ENCODE data around the gene TMEM178B.

TMEM178B gene

GRCh38 chr7:141234335-141235105 lies 160.7 kb downstream of the TMEM178B start:
- Histone ChIP-seq H3K4me3 (ENCODE audit: low read depth, low read length) (no peak overlapping the region), H3K27ac (ENCODE audit: extremely low read depth, low read depth, low read length) (no peak overlapping the region), H3K4me1 (ENCODE audit: control insufficient read depth, insufficient read depth, low read length) (no peaks in the 10 kb centered on the region), H3K36me3 (ENCODE audit: control insufficient read depth in 2 of 2, insufficient read depth in 1 of 2, low read length in 2 of 2) (no peaks in the 10 kb centered on the region), H3K9me3 (ENCODE audit: control insufficient read depth, insufficient read depth, low read depth, low read length) (no peaks in the 10 kb centered on the region)
- TF ChIP-seq ZNF404 (tag by site-specific recombination; IDR thresholded peaks at IDR 0.05) (no peak), OVOL3 (tag by site-specific recombination; IDR thresholded peaks at IDR 0.05) (no peak), ZNF112 (tag by site-specific recombination; IDR thresholded peaks at IDR 0.05) (no peak), ZNF302 (tag by site-specific recombination; IDR thresholded peaks at IDR 0.05; ENCODE audit: low read depth) (no peak), ZNF10 (tag by site-specific recombination; IDR thresholded peaks at IDR 0.05) (no peak), ZSCAN5A (tag by site-specific recombination; IDR thresholded peaks at IDR 0.05) (no peak), ZFP69B (tag by site-specific recombination; IDR thresholded peaks at IDR 0.05) (no peak), HOXD13 (CRISPR knock-in tag; IDR thresholded peaks at IDR 0.05; ENCODE audit: borderline replicate concordance) (no peak), PRDM1 (tag by site-specific recombination; IDR thresholded peaks at IDR 0.05) (no peak), SP3 (tag by site-specific recombination; IDR thresholded peaks at IDR 0.05) (no peak), SP2 (tag by site-specific recombination; IDR thresholded peaks at IDR 0.05) (no peak)
- POLR2A ChIA-PET = no interaction called here
- CTCF ChIA-PET = interaction anchor here (0.6 kb wide), 1 partner anchor 421 kb away, joined by 3 read pairs; no protein-coding TSS in a partner anchor

DNA sequence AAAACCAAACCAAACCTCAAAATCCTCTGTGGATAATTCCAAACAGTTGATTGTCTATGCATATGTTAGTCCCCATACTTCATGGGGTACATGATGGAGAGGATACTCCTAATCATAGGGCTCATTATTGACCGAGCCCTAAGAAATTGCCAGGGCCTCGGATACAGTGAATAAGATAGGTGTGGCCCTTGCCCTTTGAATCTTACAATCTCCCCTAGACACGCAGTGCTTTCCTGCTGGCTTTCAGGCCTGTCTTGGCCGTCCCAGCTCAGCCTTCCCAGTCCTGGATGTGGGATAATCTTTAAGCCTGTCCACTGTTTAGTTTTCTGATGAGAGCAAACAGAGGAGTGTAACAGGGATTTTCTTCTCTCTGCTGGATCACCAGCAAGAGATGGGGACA lies 161.8 kb downstream of the TMEM178B start:
- no peaks in the 10 kb centered on the region for H3K9me3 ChIP-seq (ENCODE audit: control insufficient read depth, insufficient read depth, low read depth, low read length)
- H3K27ac ChIP-seq (ENCODE audit: extremely low read depth, low read depth, low read length) = no peak overlapping the region
- ChIA-PET POLR2A (no interaction called here), CTCF (interaction anchor here (1.2 kb wide), 1 partner anchor 15 kb away, joined by 3 read pairs; no protein-coding TSS in a partner anchor)
- H3K4me3 ChIP-seq (ENCODE audit: low read depth, low read length) = no peak overlapping the region
- TF ChIP-seq ELK4 (IDR thresholded peaks at IDR 0.05; ENCODE audit: borderline replicate concordance, low read depth, low read length) (no peak), ZBTB8A (tag by site-specific recombination; IDR thresholded peaks at IDR 0.05) (no peak), ZNF266 (tag by site-specific recombination; IDR thresholded peaks at IDR 0.05; ENCODE audit: low read depth) (no peak), ZFP3 (tag by site-specific recombination; IDR thresholded peaks at IDR 0.05; ENCODE audit: low read depth) (no peak), AEBP2 (tag by site-specific recombination; IDR thresholded peaks at IDR 0.05; ENCODE audit: borderline replicate concordance) (no peak), ZBTB1 (tag by site-specific recombination; IDR thresholded peaks at IDR 0.05) (no peak), ZNF366 (tag by site-specific recombination; conservative IDR thresholded peaks at IDR 0.05) (no peak), ZNF23 (tag by site-specific recombination; IDR thresholded peaks at IDR 0.05; ENCODE audit: borderline replicate concordance) (no peak), ZNF324 (tag by site-specific recombination; IDR thresholded peaks at IDR 0.05) (no peak), KLF17 (tag by site-specific recombination; IDR thresholded peaks at IDR 0.05) (no peak), ZNF837 (tag by site-specific recombination; IDR thresholded peaks at IDR 0.05) (no peak)
- TF ChIP-seq, protein P1, sequence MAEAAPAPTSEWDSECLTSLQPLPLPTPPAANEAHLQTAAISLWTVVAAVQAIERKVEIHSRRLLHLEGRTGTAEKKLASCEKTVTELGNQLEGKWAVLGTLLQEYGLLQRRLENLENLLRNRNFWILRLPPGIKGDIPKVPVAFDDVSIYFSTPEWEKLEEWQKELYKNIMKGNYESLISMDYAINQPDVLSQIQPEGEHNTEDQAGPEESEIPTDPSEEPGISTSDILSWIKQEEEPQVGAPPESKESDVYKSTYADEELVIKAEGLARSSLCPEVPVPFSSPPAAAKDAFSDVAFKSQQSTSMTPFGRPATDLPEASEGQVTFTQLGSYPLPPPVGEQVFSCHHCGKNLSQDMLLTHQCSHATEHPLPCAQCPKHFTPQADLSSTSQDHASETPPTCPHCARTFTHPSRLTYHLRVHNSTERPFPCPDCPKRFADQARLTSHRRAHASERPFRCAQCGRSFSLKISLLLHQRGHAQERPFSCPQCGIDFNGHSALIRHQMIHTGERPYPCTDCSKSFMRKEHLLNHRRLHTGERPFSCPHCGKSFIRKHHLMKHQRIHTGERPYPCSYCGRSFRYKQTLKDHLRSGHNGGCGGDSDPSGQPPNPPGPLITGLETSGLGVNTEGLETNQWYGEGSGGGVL (tag by site-specific recombination; IDR thresholded peaks at IDR 0.05) = no peak
- TF ChIP-seq, protein P2, sequence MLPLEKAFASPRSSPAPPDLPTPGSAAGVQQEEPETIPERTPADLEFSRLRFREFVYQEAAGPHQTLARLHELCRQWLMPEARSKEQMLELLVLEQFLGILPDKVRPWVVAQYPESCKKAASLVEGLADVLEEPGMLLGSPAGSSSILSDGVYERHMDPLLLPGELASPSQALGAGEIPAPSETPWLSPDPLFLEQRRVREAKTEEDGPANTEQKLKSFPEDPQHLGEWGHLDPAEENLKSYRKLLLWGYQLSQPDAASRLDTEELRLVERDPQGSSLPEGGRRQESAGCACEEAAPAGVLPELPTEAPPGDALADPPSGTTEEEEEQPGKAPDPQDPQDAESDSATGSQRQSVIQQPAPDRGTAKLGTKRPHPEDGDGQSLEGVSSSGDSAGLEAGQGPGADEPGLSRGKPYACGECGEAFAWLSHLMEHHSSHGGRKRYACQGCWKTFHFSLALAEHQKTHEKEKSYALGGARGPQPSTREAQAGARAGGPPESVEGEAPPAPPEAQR (tag by site-specific recombination; IDR thresholded peaks at IDR 0.05) = no peak
- no peaks in the 10 kb centered on the region for H3K4me1 ChIP-seq (ENCODE audit: control insufficient read depth, insufficient read depth, low read length)
- no peaks in the 10 kb centered on the region for H3K36me3 ChIP-seq (ENCODE audit: control insufficient read depth in 2 of 2, insufficient read depth in 1 of 2, low read length in 2 of 2)
